Astrocyte (in vitro differentiated cells and primary cell): ENCODE measurements around the gene SORBS2.

Source experiments
- CTCF ChIP-seq: IDR thresholded peaks from 2 replicates; pipeline ENCODE4 v1.5.1; 2011; ENCODE audit warnings: low read depth, mild to moderate bottlenecking, inconsistent platforms, low read length, moderate library complexity; ENCODE audit not compliant: insufficient read depth
- EZH2 ChIP-seq: IDR thresholded peaks from 2 replicates; pipeline ENCODE4 v1.6.1; 2012; ENCODE audit warnings: mild to moderate bottlenecking, low read length, inconsistent platforms; ENCODE audit not compliant: insufficient read depth

- no peak for TF ChIP-seq CTCF
- TF ChIP-seq EZH2, result no peak
These were observed 67.0 kb downstream of the SORBS2 start for GRCh38 chr4:185744946-185745345.
